CD4-positive, alpha-beta T cell treated with Interleukin-4 for 4 hours (primary cell): ENCODE measurements around the gene CORO2B.
A peak's percentile ranks its signal among the peaks of the same experiment; 100 is the strongest.

Experiments used
- DNase-seq: peaks from one replicate; pipeline ENCODE4 v3.0.0-alpha.2; 2020

Gene CORO2B

GRCh38 chr15:68554721-68555678 lies 23.8 kb upstream of the CORO2B start:
- no peak for DNase-seq

GRCh38 chr15:68555679-68556037 lies 23.1 kb upstream of the CORO2B start:
- DNase-seq: no peak

- DNase-seq: no peak
These were observed 22.4 kb upstream of the CORO2B start for GRCh38 chr15:68556139-68556990.

GRCh38 chr15:68557469-68558317 lies 21.1 kb upstream of the CORO2B start:
- no peak for DNase-seq

- DNase-seq: no peak
These were observed 20.2 kb upstream of the CORO2B start for GRCh38 chr15:68558318-68559305.

GRCh38 chr15:68559345-68560310 lies 19.2 kb upstream of the CORO2B start:
- peak; percentile 38 for DNase-seq

DNA sequence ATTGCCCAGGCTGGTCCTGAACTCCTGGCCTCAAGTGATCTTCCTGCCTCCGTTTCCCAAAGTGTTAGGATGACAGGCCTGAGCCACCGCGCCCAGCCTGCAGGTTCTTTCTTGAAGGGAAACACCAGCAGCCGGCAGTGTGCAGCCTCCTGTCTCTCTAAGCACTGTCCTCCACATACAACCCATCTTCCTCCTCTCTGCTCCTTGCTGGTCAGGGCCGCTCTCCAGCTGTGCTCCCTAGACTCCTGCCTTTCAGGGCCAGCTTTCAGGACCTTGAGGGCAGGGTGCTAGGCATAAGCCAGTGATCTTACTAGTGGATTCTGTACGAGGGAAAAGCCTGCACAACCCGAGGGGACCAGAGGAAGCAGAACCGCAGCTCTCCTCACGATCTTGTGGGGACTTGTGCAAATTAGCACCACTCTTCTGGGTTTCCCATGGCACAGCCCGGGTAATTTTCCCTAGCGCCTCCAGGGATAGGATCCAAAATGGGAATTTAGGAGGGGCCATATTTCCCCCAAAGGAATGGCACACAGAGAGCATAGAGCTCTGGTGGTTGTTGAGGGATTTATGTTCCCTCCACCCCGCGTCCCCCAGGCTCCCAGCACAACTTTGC lies 18.2 kb upstream of the CORO2B start:
- DNase-seq: no peak

DNA sequence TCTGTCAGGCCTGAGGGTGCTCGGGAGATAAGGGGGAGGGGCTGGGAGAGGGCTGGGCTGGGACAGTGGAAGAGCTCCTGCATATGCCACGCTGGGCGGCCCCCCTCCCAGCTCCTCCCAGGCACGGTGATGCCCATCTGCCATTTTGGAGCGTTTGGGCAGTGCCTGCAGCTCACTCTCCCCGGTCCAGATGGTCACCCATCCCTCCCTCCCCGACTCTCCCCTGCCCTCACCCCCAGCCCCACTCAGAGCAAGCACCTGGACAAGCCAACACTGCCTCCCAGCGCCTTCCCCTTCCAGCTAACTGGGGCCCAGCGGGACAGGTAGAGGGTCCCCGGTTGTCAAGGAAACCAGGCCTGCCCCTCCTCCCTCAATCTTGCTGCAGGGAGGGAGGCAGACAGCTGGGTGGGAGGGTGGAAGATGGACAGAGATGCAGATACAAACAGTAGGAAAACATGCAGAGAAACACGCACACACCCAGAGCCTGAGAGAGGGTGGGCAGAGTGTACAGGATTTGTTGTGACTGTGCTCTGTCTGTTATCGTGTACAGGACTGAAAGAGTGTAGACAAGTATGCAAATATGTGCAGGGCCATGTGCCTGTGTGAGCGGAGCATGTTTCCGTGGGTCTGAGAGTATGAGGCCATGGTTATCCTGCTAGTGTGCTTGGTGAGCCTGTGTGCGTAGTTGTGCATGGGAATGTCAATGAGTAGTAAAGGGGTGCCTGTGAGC lies 17.5 kb upstream of the CORO2B start:
- no peak for DNase-seq

DNA sequence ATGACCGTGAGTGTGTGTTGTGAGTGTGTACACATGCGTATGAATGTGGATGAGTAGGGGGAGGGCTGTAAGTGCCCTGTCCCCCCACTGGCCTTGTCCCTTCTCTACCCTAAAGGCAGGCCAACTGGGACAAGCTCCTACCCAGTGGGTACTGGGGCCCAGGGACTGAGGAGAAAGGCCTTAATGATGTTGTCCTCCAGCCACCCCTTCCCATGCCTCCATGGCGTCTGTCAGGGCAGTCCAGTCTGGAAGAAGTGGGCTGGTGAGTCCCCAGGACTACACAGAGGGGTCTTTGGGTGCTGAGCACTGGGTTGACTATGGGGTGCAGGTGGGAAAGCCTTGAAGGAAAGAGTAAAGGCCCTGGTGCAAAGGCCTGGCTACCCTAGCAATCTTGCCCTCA lies 16.9 kb upstream of the CORO2B start:
- no peak for DNase-seq

DNA sequence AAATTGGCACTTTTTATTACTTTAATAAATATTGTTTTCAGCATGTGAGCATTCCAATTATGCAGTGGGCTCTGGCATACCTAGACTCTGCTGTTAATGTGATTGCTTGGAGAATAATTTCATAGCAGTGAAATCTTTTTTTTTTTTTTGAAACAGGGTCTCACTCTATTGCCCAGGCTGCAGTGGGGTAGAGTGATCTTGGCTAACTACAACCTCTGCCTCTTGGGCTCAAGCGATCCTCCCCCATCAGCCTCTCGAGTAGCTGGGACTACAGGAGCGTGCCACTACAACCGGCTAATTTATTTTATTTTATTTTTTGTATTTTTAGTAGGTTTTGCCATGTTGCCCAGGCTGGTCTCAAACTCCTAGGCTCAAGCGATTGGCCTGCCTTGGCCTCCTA lies 14.6 kb upstream of the CORO2B start:
- no peak for DNase-seq

- DNase-seq: no peak
These were observed 13.6 kb upstream of the CORO2B start for GRCh38 chr15:68565234-68565633.

DNA sequence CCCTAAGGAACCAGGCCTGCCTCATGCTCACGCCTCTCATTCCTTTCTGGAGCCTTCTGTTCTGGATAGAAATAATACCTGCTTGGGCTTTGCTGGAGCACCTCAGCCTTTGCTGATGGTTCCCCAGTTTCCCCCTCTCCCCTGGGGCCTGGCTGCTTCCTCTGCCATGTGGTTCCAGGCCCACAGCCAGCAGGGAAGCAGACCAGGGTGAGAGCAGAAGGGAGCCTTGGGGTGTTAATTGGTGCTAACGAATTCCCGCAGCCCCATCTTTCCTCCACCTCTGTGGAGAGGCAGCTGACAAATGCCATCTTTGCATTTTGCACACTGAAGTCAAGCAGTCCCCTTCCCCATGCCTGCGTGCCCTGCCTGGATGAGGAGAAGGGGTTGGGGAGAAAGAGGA lies 13.1 kb upstream of the CORO2B start:
- DNase-seq: no peak

DNA sequence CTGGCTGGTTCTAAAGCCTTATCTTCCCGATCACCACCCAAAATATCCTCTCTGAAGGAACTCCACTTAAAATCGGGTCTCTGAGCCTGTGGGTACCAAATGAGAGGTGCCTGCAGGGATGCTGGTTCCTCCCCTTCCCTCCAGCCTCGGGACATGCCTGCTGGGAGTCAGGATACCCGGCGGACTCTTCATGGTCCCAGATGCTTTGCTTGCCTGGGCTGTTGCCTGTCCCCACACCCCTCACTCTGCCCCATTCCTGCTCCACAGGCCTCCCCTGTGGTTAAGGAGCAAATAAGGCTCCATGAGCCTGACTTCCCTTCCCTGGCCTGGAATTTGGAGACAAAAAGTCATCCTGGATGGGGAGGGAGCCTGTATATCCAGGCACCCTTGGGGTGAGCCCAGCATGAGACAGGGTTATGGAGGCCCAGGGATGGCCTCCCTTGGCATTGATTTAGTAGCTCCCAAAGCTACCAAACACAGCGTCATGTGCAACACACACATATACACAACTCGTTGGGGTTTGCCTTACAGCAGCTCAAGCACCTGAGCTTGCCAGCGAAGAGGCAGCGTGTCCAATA lies 12.3 kb upstream of the CORO2B start:
- no peak for DNase-seq

- no peak for DNase-seq
These were observed 11.4 kb upstream of the CORO2B start for GRCh38 chr15:68567345-68567744.

DNA sequence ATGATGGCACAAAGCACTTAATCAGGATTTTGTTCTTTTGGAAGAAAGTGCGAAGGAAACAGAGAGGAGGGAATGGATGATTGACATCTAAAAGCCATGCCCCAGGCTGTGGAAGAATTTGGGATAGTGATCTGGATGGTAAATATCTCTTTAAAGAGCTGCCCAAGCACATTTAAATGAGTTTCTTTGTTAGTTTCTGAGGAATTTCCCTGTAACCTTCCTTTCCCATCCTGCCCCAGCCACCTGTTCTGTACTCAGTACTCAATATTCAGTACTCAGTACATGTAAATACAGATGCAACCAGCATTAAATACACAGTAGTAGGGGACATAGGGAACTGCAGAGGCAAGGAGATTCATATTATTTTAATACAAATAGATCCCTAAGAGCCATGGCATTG lies 7.8 kb upstream of the CORO2B start:
- no peak for DNase-seq

- DNase-seq: no peak
These were observed 7.2 kb upstream of the CORO2B start for GRCh38 chr15:68571582-68571981.

GRCh38 chr15:68572309-68572708 lies 6.5 kb upstream of the CORO2B start:
- no peak for DNase-seq

- DNase-seq: no peak
These were observed 5.9 kb upstream of the CORO2B start for GRCh38 chr15:68572921-68573320.

- DNase-seq: no peak
These were observed 4.7 kb upstream of the CORO2B start for GRCh38 chr15:68574046-68574445.
